B cell (primary cell): ENCODE data around the gene TBC1D23. TPM values are rescaled to one million over a fixed set of nuclear protein-coding genes. Genes with fewer than 3 reads are reported as not detected.

ENCODE experiments used
- ATAC-seq: fragments of 200-7000 bp; cut with Tn5 transposase; one replicate; pipeline ENCODE4 v1.10.0; 2021; ENCODE audit warnings: low read depth, mild to moderate bottlenecking, moderate number of reproducible peaks, moderate library complexity
- CTCF ChIA-PET: fragments of 350-600 bp; sonication (Branson Sonifier 250); formaldehyde crosslinking; loops from one replicate; lab custom pipeline; 2021; ENCODE audit warnings: antibody characterized with exemption, inconsistent platforms; lab: Charles Lee
- POLR2A ChIA-PET: fragments of 350-600 bp; sonication (Branson Sonifier 250); formaldehyde crosslinking; loops from one replicate; lab custom pipeline; 2021; ENCODE audit warnings: antibody characterized with exemption; lab: Charles Lee
- DNase-seq: peaks from one replicate; pipeline ENCODE4 v3.0.0; 2013
- H2AFZ ChIP-seq: 2 replicates; pipeline ENCODE4 v1.6.1; 2012; ENCODE audit warnings: mild to moderate bottlenecking, low read depth, low read length; ENCODE audit not compliant: insufficient read depth, poor library complexity, severe bottlenecking
- H3K27ac ChIP-seq, 2 donors: 1 replicate in 1 of 2; 2 replicates in 1 of 2; pipeline ENCODE4 v1.5.1; 2012 to 2013; ENCODE audit warnings: low read length in 2 of 2, mild to moderate bottlenecking in 2 of 2, moderate library complexity in 1 of 2
- H3K27me3 ChIP-seq, 4 experiments: fragments of 200-600 bp in 1 of 4; sonication (generic) in 1 of 4; replicated peaks in 1 of 4; 1 replicate in 2 of 4; 2 replicates in 2 of 4; pipeline versions ENCODE4 v1.6.1 to v1.7.0; 2013 to 2016; ENCODE audit warnings: low read length in 3 of 4, mild to moderate bottlenecking in 2 of 4, mixed read lengths in 1 of 4, moderate library complexity in 1 of 4; ENCODE audit not compliant: insufficient read depth in 4 of 4, control insufficient read depth in 3 of 4; ENCODE audit errors: control extremely low read depth in 1 of 4
- H3K36me3 ChIP-seq, 2 experiments: replicated peaks in 1 of 2; 1 replicate in 1 of 2; 2 replicates in 1 of 2; pipeline versions ENCODE4 v1.6.1 to v1.7.1; 2013; ENCODE audit warnings: low read length in 1 of 2; ENCODE audit not compliant: insufficient read depth in 2 of 2, control insufficient read depth in 1 of 2; ENCODE audit errors: control extremely low read depth in 1 of 2, extremely low read depth in 1 of 2
- H3K4me1 ChIP-seq, 2 donors: fragments of 200-600 bp in 1 of 2; sonication (generic) in 1 of 2; 1 replicate in 1 of 2; 2 replicates in 1 of 2; pipeline versions ENCODE4 v1.5.1 to v1.6.1; 2013 to 2017; ENCODE audit warnings: low read length in 2 of 2; ENCODE audit not compliant: control insufficient read depth in 2 of 2, insufficient read depth in 2 of 2
- H3K4me2 ChIP-seq: replicated peaks from 2 replicates; pipeline ENCODE3; 2012; ENCODE audit warnings: mild to moderate bottlenecking, low read depth, low read length; ENCODE audit not compliant: poor library complexity, severe bottlenecking
- H3K4me3 ChIP-seq, 5 experiments: fragments of 200-600 bp in 1 of 5; sonication (generic) in 1 of 5; 1 replicate in 3 of 5; 2 replicates in 2 of 5; pipeline versions ENCODE4 v1.5.1 to v1.7.0; 2011 to 2016; ENCODE audit warnings: low read length in 4 of 5, mild to moderate bottlenecking in 4 of 5, low read depth in 2 of 5, control low read depth in 1 of 5, moderate library complexity in 1 of 5; ENCODE audit not compliant: insufficient read depth in 1 of 5; ENCODE audit errors: control extremely low read depth in 1 of 5, extremely low read depth in 1 of 5
- H3K79me2 ChIP-seq: fragments of 200-600 bp; sonication (generic); one replicate; pipeline ENCODE4 v1.6.0; 2016; ENCODE audit warnings: low read length; ENCODE audit not compliant: control insufficient read depth, insufficient read depth
- H3K9ac ChIP-seq: fragments of 200-600 bp; sonication (generic); 2 replicates; pipeline ENCODE4 v1.6.1; 2017; ENCODE audit warnings: mild to moderate bottlenecking, low read length, moderate library complexity
- H3K9me3 ChIP-seq, 3 donors: one replicate each; pipeline versions ENCODE4 v1.6.1 to v1.7.1; 2013; ENCODE audit warnings: low read length in 2 of 3; ENCODE audit not compliant: control insufficient read depth in 2 of 3, insufficient read depth in 1 of 3; ENCODE audit errors: control extremely low read depth in 1 of 3
- H4K20me1 ChIP-seq: 2 replicates; pipeline ENCODE4 v1.6.0; 2012; ENCODE audit warnings: mild to moderate bottlenecking, low read length; ENCODE audit not compliant: insufficient read depth, control insufficient read depth, poor library complexity, severe bottlenecking
- H3K27ac Mint-ChIP-seq: one replicate; pipeline ENCODE4 v1.8.0; 2021; ENCODE audit warnings: mixed read lengths
- H3K27me3 Mint-ChIP-seq: one replicate; pipeline ENCODE4 v1.8.0; 2021; ENCODE audit warnings: mixed read lengths
- H3K4me1 Mint-ChIP-seq: one replicate; pipeline ENCODE4 v1.8.0; 2021; ENCODE audit warnings: mixed read lengths
- H3K4me3 Mint-ChIP-seq: one replicate; pipeline ENCODE4 v1.8.0; 2021; ENCODE audit warnings: mixed read lengths
- H3K9me3 Mint-ChIP-seq: one replicate; pipeline ENCODE4 v1.8.0; 2022; ENCODE audit warnings: mixed read lengths; ENCODE audit not compliant: insufficient read depth
- EZH2 ChIP-seq: IDR thresholded peaks from 2 replicates; pipeline ENCODE4 v1.6.1; 2012; ENCODE audit warnings: borderline replicate concordance, low read depth, mild to moderate bottlenecking, moderate library complexity, low read length; ENCODE audit not compliant: insufficient read depth, poor library complexity, severe bottlenecking
- WGBS: methylation state at CpG from one replicate; pipeline ENCODE4 v1.1.5; 2013; ENCODE audit warnings: missing lambda C conversion rate; ENCODE audit not compliant: insufficient coverage; 5-methylcytosine and 5-hydroxymethylcytosine counted together
- intact Hi-C: fragments of 100-400 bp; cut with micrococcal nuclease; formaldehyde crosslinking; loops from one replicate; pipeline ENCODE4 v1.10.0; 2022
- polyA minus RNA-seq: library from RNA; depleted of rRNA, polyadenylated mRNA; stranded (reverse); fragments of >200 nt; gene quantifications from 2 replicates; pipeline ENCODE4 v1.2.3, GENCODE V29; 2012
- polyA plus RNA-seq: library from polyadenylated mRNA; depleted of rRNA; stranded (reverse); fragments of >200 nt; gene quantifications from 2 replicates; pipeline ENCODE4 v1.2.3, GENCODE V29; 2012
- total RNA-seq, 2 donors: library from RNA; stranded (reverse); fragments of 120-200 nt in 1 of 2; gene quantifications; 1 replicate in 1 of 2; 2 replicates in 1 of 2; pipeline versions ENCODE4 v1.2.3 to v1.2.4, GENCODE V29; 2013 to 2022
- TF ChIP-seq, protein P1 (sequence below): fragments of 200-600 bp; IDR thresholded peaks from one replicate; pipeline ENCODE4 v1.8.0; 2022; ENCODE audit warnings: antibody characterized with exemption, mild to moderate bottlenecking

The TBC1D23 gene
- total RNA-seq (36.5 and 48.5 TPM in 2 replicates), polyA plus RNA-seq (7.2 and 14.2 TPM in 2 replicates), polyA minus RNA-seq (8.8 and 10.2 TPM in 2 replicates)
- 30.1 TPM for total RNA-seq (2013)

DNA sequence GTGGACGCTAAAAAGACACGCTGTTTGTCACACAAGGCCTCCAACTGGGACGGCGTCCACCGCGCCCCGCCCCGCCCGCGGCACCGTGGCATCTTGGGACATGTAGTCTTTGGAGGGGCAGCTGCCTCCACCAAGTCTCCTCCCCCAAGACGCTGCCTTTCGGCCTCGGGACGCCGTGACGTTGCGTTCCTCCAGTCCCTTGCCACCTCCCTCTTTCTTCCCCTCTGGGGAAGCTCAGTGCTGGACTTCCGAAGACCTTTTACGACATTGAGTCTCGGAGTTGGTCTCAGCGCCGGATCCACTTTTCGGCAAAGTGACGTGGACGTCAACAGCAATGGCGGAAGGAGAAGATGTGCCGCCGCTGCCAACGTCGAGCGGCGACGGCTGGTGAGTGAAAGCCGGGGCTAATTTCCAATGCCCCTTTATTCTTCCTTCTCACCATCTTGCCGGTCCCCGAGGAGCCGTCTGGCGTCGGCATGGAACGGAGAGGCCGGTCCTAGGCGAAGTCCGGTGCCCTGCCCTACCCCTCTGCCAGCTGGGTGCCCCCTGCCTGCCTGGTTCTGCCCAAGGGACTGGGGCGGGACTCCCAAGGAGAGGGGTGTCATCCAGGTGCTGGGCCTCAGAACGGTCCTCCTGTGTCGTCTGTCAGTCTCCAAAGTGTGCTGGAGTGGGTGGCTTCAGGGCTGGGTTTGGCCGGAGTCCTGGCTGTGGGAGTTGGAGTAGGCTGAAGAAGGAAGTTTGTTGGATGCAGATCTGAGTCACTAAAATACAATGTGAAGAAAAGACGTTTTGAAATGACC is at the start of gene TBC1D23:
Gene TBC1D23 (plus strand): TSS at position 308 of the 800 bp plus-strand sequence. CDS start 27 bp downstream, at position 335.
- POLR2A ChIA-PET, result interaction anchor here (0.7 to 1.2 kb wide), 5 partner anchors 74 to 1738 kb away, joined by 3 to 8 read pairs (median 3); partner anchors contain the start of genes CMSS1, NIT2 and TFG
- H3K9ac ChIP-seq, result peak within 1 kb of the TSS; percentile 97
- H3K4me3 Mint-ChIP-seq, result peak within 1 kb of the TSS; percentile 91
- no peak for TF ChIP-seq EZH2
- TF ChIP-seq, protein P1, sequence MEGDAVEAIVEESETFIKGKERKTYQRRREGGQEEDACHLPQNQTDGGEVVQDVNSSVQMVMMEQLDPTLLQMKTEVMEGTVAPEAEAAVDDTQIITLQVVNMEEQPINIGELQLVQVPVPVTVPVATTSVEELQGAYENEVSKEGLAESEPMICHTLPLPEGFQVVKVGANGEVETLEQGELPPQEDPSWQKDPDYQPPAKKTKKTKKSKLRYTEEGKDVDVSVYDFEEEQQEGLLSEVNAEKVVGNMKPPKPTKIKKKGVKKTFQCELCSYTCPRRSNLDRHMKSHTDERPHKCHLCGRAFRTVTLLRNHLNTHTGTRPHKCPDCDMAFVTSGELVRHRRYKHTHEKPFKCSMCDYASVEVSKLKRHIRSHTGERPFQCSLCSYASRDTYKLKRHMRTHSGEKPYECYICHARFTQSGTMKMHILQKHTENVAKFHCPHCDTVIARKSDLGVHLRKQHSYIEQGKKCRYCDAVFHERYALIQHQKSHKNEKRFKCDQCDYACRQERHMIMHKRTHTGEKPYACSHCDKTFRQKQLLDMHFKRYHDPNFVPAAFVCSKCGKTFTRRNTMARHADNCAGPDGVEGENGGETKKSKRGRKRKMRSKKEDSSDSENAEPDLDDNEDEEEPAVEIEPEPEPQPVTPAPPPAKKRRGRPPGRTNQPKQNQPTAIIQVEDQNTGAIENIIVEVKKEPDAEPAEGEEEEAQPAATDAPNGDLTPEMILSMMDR, result no peak
- H3K27ac Mint-ChIP-seq, result peak within 1 kb of the TSS; percentile 98
- CTCF ChIA-PET, result interaction anchor here (0.6 to 7.8 kb wide), 11 partner anchors 141 to 1738 kb away, joined by 3 to 158 read pairs (median 6); partner anchors contain the start of genes CLDND1, CMSS1, LNP1 and TOMM70
- H4K20me1 ChIP-seq, result peaks cover 14% of the 10 kb centered on the region
- no peaks in the 10 kb centered on the region for H3K9me3 Mint-ChIP-seq
- H3K27me3 ChIP-seq, result no peaks in the 10 kb centered on the region
- peaks cover 50% of the 10 kb centered on the region for H3K79me2 ChIP-seq
- ATAC-seq, result peak; percentile 99
- H3K36me3 ChIP-seq, result no peaks in the 10 kb centered on the region
- peaks cover 45% of the 10 kb centered on the region for H3K4me1 Mint-ChIP-seq
- DNase-seq, result peak; percentile 98
- under 1% methylated on average over 49 of the region's 49 CpGs for WGBS
- no peaks in the 10 kb centered on the region for H3K27me3 Mint-ChIP-seq
- peak within 1 kb of the TSS; percentile 89 for H2AFZ ChIP-seq
- peak within 1 kb of the TSS; percentile 93 to 95 for H3K27ac ChIP-seq
- H3K4me2 ChIP-seq, result peak within 1 kb of the TSS; percentile 90
- intact Hi-C loops, result loop anchor here (1.0 to 10.0 kb wide), 9 partner anchors 73 to 1464 kb away; partner anchors contain the start of genes CEP97, CMSS1, DCBLD2 and LNP1
- H3K9me3 ChIP-seq, result no peaks in the 10 kb centered on the region
- peaks cover 9 to 17% of the 10 kb centered on the region in 2 donors for H3K4me1 ChIP-seq
- peak within 1 kb of the TSS; percentile 85 to 99 (median 93) for H3K4me3 ChIP-seq
